SK-N-MC (cell line): ENCODE data around the gene C12orf42.

ENCODE experiments used
- EZH2 ChIP-seq: fragments of 200-600 bp; sonication (generic); IDR thresholded peaks from one replicate; pipeline ENCODE4 v1.6.1; 2017; ENCODE audit warnings: antibody characterized with exemption
- FOXP2 ChIP-seq: optimal IDR thresholded peaks from 2 replicates; pipeline ENCODE3; 2011; ENCODE audit warnings: mild to moderate bottlenecking, moderate library complexity; ENCODE audit not compliant: insufficient read depth; ENCODE audit errors: extremely low read length, control extremely low read depth
- POLR2AphosphoS5 ChIP-seq: IDR thresholded peaks from 2 replicates; pipeline ENCODE4 v1.6.1; 2012; ENCODE audit warnings: mild to moderate bottlenecking, low read depth, low read length, borderline replicate concordance

GRCh38 chr12:103457471-103457870, 38.3 kb downstream of the C12orf42 start:
- TF ChIP-seq EZH2 = no peak
- no peak for TF ChIP-seq POLR2AphosphoS5
- no peak for TF ChIP-seq FOXP2
